Smooth muscle cell (in vitro differentiated cells): ENCODE results near the gene SPINK6. TPM values are rescaled to one million over a fixed set of nuclear protein-coding genes. Genes with fewer than 3 reads are reported as not detected.

Source experiments
- DNase-seq: peaks from one replicate; lab custom pipeline; 2025; ENCODE audit not compliant: unreplicated experiment; lab: John Stamatoyannopoulos, UW
- H2AFZ ChIP-seq: fragments of 200-600 bp; sonication (generic); 2 replicates; pipeline ENCODE4 v1.6.0; 2016; ENCODE audit warnings: antibody characterized with exemption, low read depth, mild to moderate bottlenecking
- H3F3A ChIP-seq: fragments of 200-600 bp; sonication (generic); 2 replicates; pipeline ENCODE4 v1.6.0; 2017; ENCODE audit warnings: antibody characterized with exemption, low read depth
- H3K27ac ChIP-seq: fragments of 200-600 bp; sonication (generic); 2 replicates; pipeline ENCODE4 v1.5.1; 2016; ENCODE audit warnings: low read depth, mild to moderate bottlenecking
- H3K27me3 ChIP-seq: fragments of 200-600 bp; sonication (generic); 2 replicates; pipeline ENCODE4 v1.6.1; 2016; ENCODE audit warnings: low read depth, mild to moderate bottlenecking
- H3K36me3 ChIP-seq: fragments of 200-600 bp; sonication (generic); 2 replicates; pipeline ENCODE4 v1.5.1; 2016; ENCODE audit warnings: low read depth
- H3K4me1 ChIP-seq: fragments of 200-600 bp; sonication (generic); 2 replicates; pipeline ENCODE4 v1.5.1; 2016; ENCODE audit warnings: low read depth
- H3K4me2 ChIP-seq: fragments of 200-600 bp; sonication (generic); 2 replicates; pipeline ENCODE4 v1.6.0; 2016; ENCODE audit warnings: mild to moderate bottlenecking
- H3K4me3 ChIP-seq: fragments of 200-600 bp; sonication (generic); 2 replicates; pipeline ENCODE4 v1.5.1; 2016; ENCODE audit warnings: mild to moderate bottlenecking
- H3K79me2 ChIP-seq: fragments of 200-600 bp; sonication (generic); 2 replicates; pipeline ENCODE4 v1.6.0; 2016; ENCODE audit warnings: low read depth, mild to moderate bottlenecking
- H3K9ac ChIP-seq: fragments of 200-600 bp; sonication (generic); 2 replicates; pipeline ENCODE4 v1.6.0; 2016; ENCODE audit warnings: low read depth
- H3K9me3 ChIP-seq: fragments of 200-600 bp; sonication (generic); replicated peaks from 2 replicates; pipeline ENCODE4 v1.5.1; 2016; ENCODE audit warnings: low read depth
- H4K20me1 ChIP-seq: fragments of 200-600 bp; sonication (generic); 2 replicates; pipeline ENCODE4 v1.6.0; 2016; ENCODE audit warnings: low read depth
- CTCF ChIP-seq: fragments of 200-600 bp; sonication (generic); IDR thresholded peaks from 2 replicates; pipeline ENCODE4 v1.5.1; 2017; ENCODE audit warnings: borderline replicate concordance, mild to moderate bottlenecking, antibody characterized with exemption; ENCODE audit not compliant: insufficient read depth, poor library complexity, severe bottlenecking
- WGBS: methylation state at CpG from one replicate; pipeline ENCODE4 v1.1.7; 2016; ENCODE audit warnings: low lambda C conversion rate; 5-methylcytosine and 5-hydroxymethylcytosine counted together
- polyA plus RNA-seq: library from polyadenylated mRNA; unstranded; fragments of >200 nt; fragmentation: Nextera tagmentation; extraction: Ambion mirVana; gene quantifications from 2 replicates; pipeline ENCODE4 v1.2.1, GENCODE V29; 2016
- total RNA-seq: library from RNA; depleted of rRNA; stranded (reverse); fragments of >200 nt; gene quantifications from 2 replicates; pipeline ENCODE4 v1.2.3, GENCODE V29; 2014

Gene SPINK6
- total and polyA plus RNA-seq, 2 experiments from 2014 or later, result 112 to 218 TPM

- H3K27me3 ChIP-seq, result peaks cover 28% of the 10 kb centered on the region
- H3K4me1 ChIP-seq, result no peaks in the 10 kb centered on the region
- H3K9ac ChIP-seq, result no peak overlapping the region
- H3K4me2 ChIP-seq, result no peak overlapping the region
- no peak overlapping the region for H3K27ac ChIP-seq
- WGBS, result 52% methylated on average over 4 of the region's 4 CpGs
- H3K36me3 ChIP-seq, result no peaks in the 10 kb centered on the region
- no peaks in the 10 kb centered on the region for H3K9me3 ChIP-seq
- H3K4me3 ChIP-seq, result no peak overlapping the region
- no peak overlapping the region for H2AFZ ChIP-seq
- H4K20me1 ChIP-seq, result no peaks in the 10 kb centered on the region
- no peak for DNase-seq
- H3K79me2 ChIP-seq, result no peaks in the 10 kb centered on the region
- TF ChIP-seq CTCF, result no peak
- H3F3A ChIP-seq, result no peaks in the 10 kb centered on the region
These were observed 35.1 kb downstream of the SPINK6 start for GRCh38 chr5:148237785-148238417.

- TF ChIP-seq CTCF, result no peak
- H3K4me2 ChIP-seq, result no peak within 1 kb of the TSS
- H3K27me3 ChIP-seq, result peaks cover 32% of the 10 kb centered on the region
- no peak within 1 kb of the TSS for H3K4me3 ChIP-seq
- no peaks in the 10 kb centered on the region for H4K20me1 ChIP-seq
- no peaks in the 10 kb centered on the region for H3K36me3 ChIP-seq
- H3F3A ChIP-seq, result no peaks in the 10 kb centered on the region
- H2AFZ ChIP-seq, result no peak within 1 kb of the TSS
- H3K27ac ChIP-seq, result no peak within 1 kb of the TSS
- no peaks in the 10 kb centered on the region for H3K9me3 ChIP-seq
- DNase-seq, result no peak
- 82% methylated on average over 2 of the region's 2 CpGs for WGBS
- H3K4me1 ChIP-seq, result no peaks in the 10 kb centered on the region
- H3K79me2 ChIP-seq, result no peaks in the 10 kb centered on the region
- H3K9ac ChIP-seq, result no peak within 1 kb of the TSS
These were observed 35.6 kb downstream of the SPINK6 start, which contains the start of gene MARCOL for GRCh38 chr5:148238418-148238794. Gene MARCOL (plus strand): TSS chr5:148238525. CDS start chr5:148238598, 73 bp downstream.

- Histone ChIP-seq H3K9me3 (no peaks in the 10 kb centered on the region), H3K79me2 (no peaks in the 10 kb centered on the region), H3K36me3 (no peaks in the 10 kb centered on the region), H3F3A (no peaks in the 10 kb centered on the region), H3K27ac (no peak overlapping the region), H3K9ac (no peak overlapping the region), H3K27me3 (peaks cover 6% of the 10 kb centered on the region), H3K4me2 (no peak overlapping the region), H3K4me3 (no peak overlapping the region), H2AFZ (no peak overlapping the region), H3K4me1 (no peaks in the 10 kb centered on the region), H4K20me1 (no peaks in the 10 kb centered on the region)
- no peak for TF ChIP-seq CTCF
- no peak for DNase-seq
- 93% methylated on average over 2 of the region's 2 CpGs for WGBS
These were observed 46.1 kb downstream of the SPINK6 start for GRCh38 chr5:148248894-148249293.

GRCh38 chr5:148255456-148255855, 52.6 kb downstream of the SPINK6 start:
- DNase-seq, result no peak
- Histone ChIP-seq H3K27me3 (no peaks in the 10 kb centered on the region), H2AFZ (no peak overlapping the region), H3K9ac (no peak overlapping the region), H3K27ac (no peak overlapping the region), H3K9me3 (no peaks in the 10 kb centered on the region), H3F3A (no peaks in the 10 kb centered on the region), H3K4me2 (no peak overlapping the region), H3K4me3 (no peak overlapping the region), H3K36me3 (no peaks in the 10 kb centered on the region), H3K4me1 (no peaks in the 10 kb centered on the region), H3K79me2 (no peaks in the 10 kb centered on the region), H4K20me1 (no peaks in the 10 kb centered on the region)
- TF ChIP-seq CTCF, result no peak
